DMS 273 (cell line): Measurements from ENCODE around the gene ATP8A1.

Experiments
- DNase-seq: peaks from one replicate; lab custom pipeline; 2025; ENCODE audit not compliant: unreplicated experiment; lab: John Stamatoyannopoulos, UW

The ATP8A1 gene

GRCh38 chr4:42574870-42575430 lies 82.0 kb downstream of the ATP8A1 start:
- no peak for DNase-seq

- no peak for DNase-seq
These were observed 83.7 kb downstream of the ATP8A1 start for GRCh38 chr4:42573249-42573648.

GRCh38 chr4:42570221-42570620 lies 86.7 kb downstream of the ATP8A1 start:
- DNase-seq, result peak; percentile 10

GRCh38 chr4:42568610-42569207 lies 88.2 kb downstream of the ATP8A1 start:
- DNase-seq, result peak; percentile 79

GRCh38 chr4:42566835-42567234 lies 90.1 kb downstream of the ATP8A1 start:
- no peak for DNase-seq

GRCh38 chr4:42562016-42562415 lies 94.9 kb downstream of the ATP8A1 start:
- DNase-seq, result no peak

- DNase-seq, result no peak
These were observed 95.9 kb downstream of the ATP8A1 start for GRCh38 chr4:42561031-42561430.

- no peak for DNase-seq
These were observed 96.4 kb downstream of the ATP8A1 start for GRCh38 chr4:42560467-42560861.

- no peak for DNase-seq
These were observed 98.7 kb downstream of the ATP8A1 start for GRCh38 chr4:42558156-42558555.

- DNase-seq, result no peak
These were observed 101.1 kb downstream of the ATP8A1 start for GRCh38 chr4:42555828-42556227.

GRCh38 chr4:42554072-42554471 lies 102.8 kb downstream of the ATP8A1 start:
- no peak for DNase-seq

- DNase-seq, result no peak
These were observed 107.0 kb downstream of the ATP8A1 start for GRCh38 chr4:42549896-42550295.

GRCh38 chr4:42547805-42548204 lies 109.1 kb downstream of the ATP8A1 start:
- DNase-seq, result no peak

- no peak for DNase-seq
These were observed 113.1 kb downstream of the ATP8A1 start for GRCh38 chr4:42543762-42544161.

GRCh38 chr4:42543126-42543525 lies 113.8 kb downstream of the ATP8A1 start:
- DNase-seq, result no peak

- no peak for DNase-seq
These were observed 115.3 kb downstream of the ATP8A1 start for GRCh38 chr4:42541647-42542046.

- no peak for DNase-seq
These were observed 123.9 kb downstream of the ATP8A1 start for GRCh38 chr4:42533042-42533441.

- DNase-seq, result no peak
These were observed 125.4 kb downstream of the ATP8A1 start for GRCh38 chr4:42531341-42532030.

- DNase-seq, result no peak
These were observed 133.7 kb downstream of the ATP8A1 start for GRCh38 chr4:42523066-42523718.

- peak; percentile 63 for DNase-seq
These were observed 137.0 kb downstream of the ATP8A1 start for GRCh38 chr4:42519803-42520417.

- no peak for DNase-seq
These were observed 141.6 kb downstream of the ATP8A1 start for GRCh38 chr4:42515156-42515884.
